Spinal cord (tissue), 10 donors: ENCODE data around the gene GPR160. TPM values are rescaled to one million over a fixed set of nuclear protein-coding genes. Genes with fewer than 3 reads are reported as not detected.

Experiments used
- DNase-seq, 6 donors: peaks; one replicate each; pipeline versions ENCODE4 v3.0.0 to v3.0.0-alpha.2; 2013 to 2015; ENCODE audit warnings: low spot score in 6 of 6, low read depth in 4 of 6
- H3K27ac ChIP-seq: one replicate; pipeline ENCODE4 v1.5.1; 2013; ENCODE audit warnings: low read depth, low read length, control low read depth
- H3K27me3 ChIP-seq: one replicate; pipeline ENCODE4 v1.6.1; 2013; ENCODE audit warnings: low read length; ENCODE audit not compliant: control insufficient read depth, insufficient read depth
- H3K36me3 ChIP-seq: one replicate; pipeline ENCODE4 v1.6.1; 2013; ENCODE audit warnings: low read length; ENCODE audit not compliant: control insufficient read depth, insufficient read depth
- H3K4me1 ChIP-seq: one replicate; pipeline ENCODE4 v1.6.1; 2013; ENCODE audit warnings: low read length; ENCODE audit not compliant: control insufficient read depth, insufficient read depth
- H3K4me3 ChIP-seq: one replicate; pipeline ENCODE4 v1.5.1; 2013; ENCODE audit warnings: low read depth, low read length, control low read depth
- H3K9me3 ChIP-seq: one replicate; pipeline ENCODE4 v1.6.1; 2013; ENCODE audit warnings: low read length; ENCODE audit not compliant: control insufficient read depth, insufficient read depth
- WGBS: methylation state at CpG from one replicate; pipeline ENCODE4 v1.1.5; 2013; ENCODE audit warnings: missing lambda C conversion rate; ENCODE audit not compliant: insufficient coverage; 5-methylcytosine and 5-hydroxymethylcytosine counted together
- polyA plus RNA-seq, 2 donors: library from polyadenylated mRNA; unstranded; fragments of 120-200 nt; gene quantifications; one replicate each; pipeline ENCODE4 v1.2.1, GENCODE V29; 2013; ENCODE audit not compliant: insufficient read length in 2 of 2
- total RNA-seq, 2 donors: library from RNA; depleted of rRNA in 1 of 2; stranded (reverse); fragments of 120-200 nt in 1 of 2; fragments of >200 nt in 1 of 2; gene quantifications; one replicate each; pipeline versions ENCODE4 v1.2.3 to v1.2.4, GENCODE V29; 2013 to 2014
- donor health status: healthy.

The GPR160 gene
- total and polyA plus RNA-seq, 4 donors, result 0.61 to 7.2 (median 2.2) TPM

GRCh38 chr3:170046269-170047132 is 8.7 kb downstream of the GPR160 start:
- no peak overlapping the region for H3K4me3 ChIP-seq
- H3K27ac ChIP-seq, result no peak overlapping the region
- peaks cover 5% of the 10 kb centered on the region for H3K27me3 ChIP-seq
- 80% methylated on average over 2 of the region's 5 CpGs for WGBS
- no peaks in the 10 kb centered on the region for H3K4me1 ChIP-seq
- no peak for DNase-seq
- H3K36me3 ChIP-seq, result no peaks in the 10 kb centered on the region
- no peaks in the 10 kb centered on the region for H3K9me3 ChIP-seq

GRCh38 chr3:170047133-170047404 is 9.3 kb downstream of the GPR160 start:
- no peak for DNase-seq
- no peaks in the 10 kb centered on the region for H3K9me3 ChIP-seq
- H3K4me3 ChIP-seq, result no peak overlapping the region
- WGBS, result 93% methylated on average over 2 of the region's 3 CpGs
- no peaks in the 10 kb centered on the region for H3K4me1 ChIP-seq
- peaks cover under 1% of the 10 kb centered on the region for H3K27me3 ChIP-seq
- no peaks in the 10 kb centered on the region for H3K36me3 ChIP-seq
- H3K27ac ChIP-seq, result no peak overlapping the region

DNA sequence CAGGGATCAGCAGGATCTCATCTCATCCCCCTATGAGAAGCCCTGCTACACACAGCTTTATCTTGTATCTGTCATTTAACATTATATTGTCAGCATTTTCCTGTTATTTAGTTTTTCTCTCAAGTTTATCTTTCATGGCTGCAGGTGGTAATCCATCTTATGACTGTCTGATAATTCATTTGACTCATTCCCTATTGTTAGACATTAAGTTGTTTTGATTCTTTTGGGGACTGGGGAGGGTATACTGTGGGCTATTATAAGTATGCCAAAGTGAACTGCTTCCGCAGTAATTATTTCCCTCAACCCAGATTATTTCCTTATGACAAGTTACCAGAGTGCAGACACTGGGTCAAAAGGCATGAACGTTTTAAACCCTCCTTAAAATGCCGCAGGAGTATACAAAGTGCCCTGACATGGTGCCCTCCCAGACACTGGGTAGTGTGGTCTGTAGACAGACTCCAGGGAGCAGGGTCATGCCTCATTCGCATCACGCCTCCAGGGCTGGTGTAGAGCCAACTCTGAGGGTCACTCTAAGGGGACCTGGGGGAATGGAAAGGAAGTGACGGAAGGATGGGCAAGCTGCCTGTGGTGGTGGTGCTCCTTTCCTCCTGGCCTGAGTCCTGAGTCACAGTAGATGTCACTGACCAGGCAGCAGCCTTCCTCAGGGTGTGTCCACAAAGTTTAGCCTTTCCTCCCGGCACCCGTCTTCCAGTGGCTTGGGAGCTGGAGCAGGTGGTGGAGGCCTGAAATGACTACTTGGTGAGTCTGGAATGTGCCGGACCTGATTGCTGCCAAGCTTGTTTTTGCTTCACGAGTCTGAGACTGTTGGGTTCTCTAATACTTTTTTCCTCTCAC is 11.6 kb downstream of the GPR160 start:
- no peak overlapping the region for H3K27ac ChIP-seq
- DNase-seq, result no peak
- H3K9me3 ChIP-seq, result no peaks in the 10 kb centered on the region
- no peak overlapping the region for H3K4me3 ChIP-seq
- no peaks in the 10 kb centered on the region for H3K27me3 ChIP-seq
- WGBS, result 84% methylated on average over 7 of the region's 10 CpGs
- H3K4me1 ChIP-seq, result no peaks in the 10 kb centered on the region
- H3K36me3 ChIP-seq, result no peaks in the 10 kb centered on the region

GRCh38 chr3:170050753-170051152 is 13.0 kb downstream of the GPR160 start:
- H3K4me1 ChIP-seq, result no peaks in the 10 kb centered on the region
- WGBS, result no CpG with 5 or more reads among the region's 4 CpGs
- H3K36me3 ChIP-seq, result no peaks in the 10 kb centered on the region
- peak in 1 of 6 donors; percentile 21 for DNase-seq
- no peaks in the 10 kb centered on the region for H3K27me3 ChIP-seq
- no peaks in the 10 kb centered on the region for H3K9me3 ChIP-seq
- no peak overlapping the region for H3K4me3 ChIP-seq
- no peak overlapping the region for H3K27ac ChIP-seq

DNA sequence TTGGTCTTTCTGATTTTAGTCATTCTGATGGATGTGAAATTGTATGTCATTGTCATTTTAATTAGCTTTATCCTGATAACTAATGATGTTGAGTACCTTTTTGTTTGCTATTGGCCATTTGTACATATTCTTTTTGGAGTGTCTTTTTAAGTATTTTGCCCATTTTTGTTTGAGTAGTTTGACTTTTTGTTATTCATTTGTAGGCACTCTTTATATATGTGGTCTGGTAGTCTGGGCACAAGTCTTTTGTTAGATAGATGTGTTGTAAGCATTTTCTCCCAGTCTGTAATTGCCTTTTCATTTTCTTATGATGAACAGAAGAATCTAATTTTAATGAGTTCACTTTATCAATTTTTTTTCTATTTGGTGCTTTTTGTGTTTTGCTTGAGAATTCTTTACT is 14.6 kb downstream of the GPR160 start:
- Histone ChIP-seq H3K27ac (no peak overlapping the region), H3K4me1 (no peaks in the 10 kb centered on the region), H3K27me3 (no peaks in the 10 kb centered on the region), H3K36me3 (no peaks in the 10 kb centered on the region), H3K4me3 (no peak overlapping the region), H3K9me3 (no peaks in the 10 kb centered on the region)
- DNase-seq, result no peak

- DNase-seq, result no peak
- Histone ChIP-seq H3K36me3 (no peaks in the 10 kb centered on the region), H3K4me3 (no peak overlapping the region), H3K27me3 (no peaks in the 10 kb centered on the region), H3K4me1 (no peaks in the 10 kb centered on the region), H3K9me3 (no peaks in the 10 kb centered on the region), H3K27ac (no peak overlapping the region)
- WGBS, result no CpG with 5 or more reads among the region's 1 CpG
These were observed 16.4 kb downstream of the GPR160 start for GRCh38 chr3:170054204-170054603.

- no peaks in the 10 kb centered on the region for H3K27me3 ChIP-seq
- no peak overlapping the region for H3K27ac ChIP-seq
- WGBS, result 92% methylated on average over 5 of the region's 5 CpGs
- DNase-seq, result no peak
- H3K9me3 ChIP-seq, result no peaks in the 10 kb centered on the region
- no peak overlapping the region for H3K4me3 ChIP-seq
- H3K36me3 ChIP-seq, result no peaks in the 10 kb centered on the region
- no peaks in the 10 kb centered on the region for H3K4me1 ChIP-seq
These were observed 17.4 kb downstream of the GPR160 start for GRCh38 chr3:170055209-170055608.

- H3K27me3 ChIP-seq, result no peaks in the 10 kb centered on the region
- no peak for DNase-seq
- no peaks in the 10 kb centered on the region for H3K4me1 ChIP-seq
- H3K27ac ChIP-seq, result no peak overlapping the region
- H3K36me3 ChIP-seq, result no peaks in the 10 kb centered on the region
- no peak overlapping the region for H3K4me3 ChIP-seq
- no peaks in the 10 kb centered on the region for H3K9me3 ChIP-seq
- WGBS, result 88% methylated on average over 2 of the region's 3 CpGs
These were observed 19.1 kb downstream of the GPR160 start for GRCh38 chr3:170056710-170057454.

GRCh38 chr3:170057550-170057949 is 19.8 kb downstream of the GPR160 start:
- no peaks in the 10 kb centered on the region for H3K36me3 ChIP-seq
- WGBS, result 100% methylated on average over 2 of the region's 3 CpGs
- no peaks in the 10 kb centered on the region for H3K27me3 ChIP-seq
- no peak for DNase-seq
- no peak overlapping the region for H3K4me3 ChIP-seq
- H3K4me1 ChIP-seq, result no peaks in the 10 kb centered on the region
- H3K9me3 ChIP-seq, result no peaks in the 10 kb centered on the region
- no peak overlapping the region for H3K27ac ChIP-seq
